HepG2 (cell line): ENCODE data around the gene CSN3. TPM values are rescaled to one million over a fixed set of nuclear protein-coding genes. Genes with fewer than 3 reads are reported as not detected.

Experiments
- GATAD2A ChIP-seq: IDR thresholded peaks from 2 replicates; pipeline ENCODE4 v1.6.1; 2016
- HDAC2 ChIP-seq: sonication (generic); formaldehyde crosslinking; IDR thresholded peaks from 2 replicates; pipeline ENCODE4 v1.4.0; 2020; ENCODE audit warnings: missing genetic modification reagents
- SP5 ChIP-seq: IDR thresholded peaks from 2 replicates; pipeline ENCODE4 v1.6.1; 2016; ENCODE audit warnings: low read depth, borderline replicate concordance
- SSRP1 ChIP-seq: IDR thresholded peaks from 2 replicates; pipeline ENCODE4 v1.6.1; 2016; ENCODE audit warnings: control low read depth
- ZNF558 ChIP-seq: sonication (generic); formaldehyde crosslinking; IDR thresholded peaks from 2 replicates; pipeline ENCODE4 v1.9.0; 2022; ENCODE audit warnings: mild to moderate bottlenecking, missing genetic modification reagents, borderline replicate concordance
- ZNF644 ChIP-seq: IDR thresholded peaks from 2 replicates; pipeline ENCODE4 v1.6.1; 2016; ENCODE audit warnings: low read depth
- polyA plus RNA-seq, 8 experiments: library from polyadenylated mRNA; depleted of rRNA in 3 of 8; stranded (reverse) in 7 of 8; unstranded in 1 of 8; fragments of >200 nt; fragmentation: Illumina TruSeq in 4 of 8; extraction: Trizol in 4 of 8; gene quantifications; 2 replicates each; pipeline versions ENCODE4 v1.2.1 to v1.2.3, GENCODE V29; 2011 to 2016; ENCODE audit warnings: low read depth in 4 of 8, missing spikeins in 1 of 8, mixed read lengths in 1 of 8; ENCODE audit not compliant: insufficient read depth in 1 of 8
- total RNA-seq, 5 experiments: library from RNA; depleted of rRNA; stranded (reverse); fragments of >200 nt; fragmentation: Illumina TruSeq; extraction: Trizol; gene quantifications; 2 replicates each; pipeline ENCODE4 v1.2.3, GENCODE V29; 2016; ENCODE audit warnings: low read depth in 1 of 5
- TF ChIP-seq, protein P1 (sequence below): sonication (generic); formaldehyde crosslinking; IDR thresholded peaks from 2 replicates; pipeline ENCODE4 v1.4.0; 2020; ENCODE audit warnings: missing genetic modification reagents, borderline replicate concordance
- TF ChIP-seq, protein P2 (sequence below): sonication (generic); formaldehyde crosslinking; IDR thresholded peaks from 2 replicates; pipeline ENCODE4 v1.5.1; 2020; ENCODE audit warnings: missing genetic modification reagents, mild to moderate bottlenecking, borderline replicate concordance

CSN3 gene
- total and polyA plus RNA-seq, 2 of the 13 experiments (the other 11 are each of a cell fraction or from before 2014, with no cell fraction given): not detected

DNA sequence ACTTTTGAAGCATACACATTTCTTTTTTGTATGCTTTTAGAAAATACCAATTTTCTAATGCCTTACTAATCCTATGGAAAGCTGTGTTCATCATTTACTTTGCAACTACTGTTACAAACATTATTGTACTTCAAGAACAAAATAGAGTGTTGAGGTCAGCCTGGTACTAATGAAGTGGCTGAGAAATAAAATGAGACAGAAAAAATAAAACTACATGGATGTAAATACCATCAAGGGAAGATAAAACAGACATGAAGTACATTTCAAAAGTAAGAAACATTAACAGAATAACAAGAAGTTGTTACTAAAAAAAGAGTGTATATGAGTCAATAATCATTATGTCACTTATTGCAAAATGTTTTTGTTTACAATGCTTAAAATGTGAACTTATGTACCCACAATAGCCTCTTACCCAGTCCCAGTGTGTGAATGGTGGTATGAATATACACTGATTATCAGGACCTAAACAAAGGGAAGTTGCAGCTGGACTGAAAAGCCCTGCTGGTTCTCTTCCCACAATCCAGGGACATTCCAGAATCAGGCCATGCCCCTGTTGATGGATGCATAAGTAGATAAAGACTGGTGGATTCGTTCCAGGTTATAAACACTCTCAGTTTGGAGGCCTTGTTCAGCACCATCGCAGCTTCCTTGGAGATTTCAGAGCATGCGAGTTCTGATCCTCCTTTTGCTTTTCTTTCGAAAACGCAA lies 2.4 kb upstream of the CSN3 start (continued):
- no peak for TF ChIP-seq SP5 (CRISPR knock-in tag)
- TF ChIP-seq, protein P1, sequence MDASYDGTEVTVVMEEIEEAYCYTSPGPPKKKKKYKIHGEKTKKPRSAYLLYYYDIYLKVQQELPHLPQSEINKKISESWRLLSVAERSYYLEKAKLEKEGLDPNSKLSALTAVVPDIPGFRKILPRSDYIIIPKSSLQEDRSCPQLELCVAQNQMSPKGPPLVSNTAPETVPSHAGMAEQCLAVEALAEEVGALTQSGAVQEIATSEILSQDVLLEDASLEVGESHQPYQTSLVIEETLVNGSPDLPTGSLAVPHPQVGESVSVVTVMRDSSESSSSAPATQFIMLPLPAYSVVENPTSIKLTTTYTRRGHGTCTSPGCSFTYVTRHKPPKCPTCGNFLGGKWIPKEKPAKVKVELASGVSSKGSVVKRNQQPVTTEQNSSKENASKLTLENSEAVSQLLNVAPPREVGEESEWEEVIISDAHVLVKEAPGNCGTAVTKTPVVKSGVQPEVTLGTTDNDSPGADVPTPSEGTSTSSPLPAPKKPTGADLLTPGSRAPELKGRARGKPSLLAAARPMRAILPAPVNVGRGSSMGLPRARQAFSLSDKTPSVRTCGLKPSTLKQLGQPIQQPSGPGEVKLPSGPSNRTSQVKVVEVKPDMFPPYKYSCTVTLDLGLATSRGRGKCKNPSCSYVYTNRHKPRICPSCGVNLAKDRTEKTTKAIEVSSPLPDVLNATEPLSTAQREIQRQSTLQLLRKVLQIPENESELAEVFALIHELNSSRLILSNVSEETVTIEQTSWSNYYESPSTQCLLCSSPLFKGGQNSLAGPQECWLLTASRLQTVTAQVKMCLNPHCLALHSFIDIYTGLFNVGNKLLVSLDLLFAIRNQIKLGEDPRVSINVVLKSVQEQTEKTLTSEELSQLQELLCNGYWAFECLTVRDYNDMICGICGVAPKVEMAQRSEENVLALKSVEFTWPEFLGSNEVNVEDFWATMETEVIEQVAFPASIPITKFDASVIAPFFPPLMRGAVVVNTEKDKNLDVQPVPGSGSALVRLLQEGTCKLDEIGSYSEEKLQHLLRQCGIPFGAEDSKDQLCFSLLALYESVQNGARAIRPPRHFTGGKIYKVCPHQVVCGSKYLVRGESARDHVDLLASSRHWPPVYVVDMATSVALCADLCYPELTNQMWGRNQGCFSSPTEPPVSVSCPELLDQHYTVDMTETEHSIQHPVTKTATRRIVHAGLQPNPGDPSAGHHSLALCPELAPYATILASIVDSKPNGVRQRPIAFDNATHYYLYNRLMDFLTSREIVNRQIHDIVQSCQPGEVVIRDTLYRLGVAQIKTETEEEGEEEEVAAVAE (CRISPR knock-in tag): no peak
- TF ChIP-seq SSRP1 (CRISPR knock-in tag): no peak
- TF ChIP-seq HDAC2 (CRISPR knock-in tag): no peak
- 0 out of 2 replicates have a peak, but pooled peaks have one; percentile 13 for TF ChIP-seq GATAD2A (CRISPR knock-in tag)
- TF ChIP-seq, protein P2, sequence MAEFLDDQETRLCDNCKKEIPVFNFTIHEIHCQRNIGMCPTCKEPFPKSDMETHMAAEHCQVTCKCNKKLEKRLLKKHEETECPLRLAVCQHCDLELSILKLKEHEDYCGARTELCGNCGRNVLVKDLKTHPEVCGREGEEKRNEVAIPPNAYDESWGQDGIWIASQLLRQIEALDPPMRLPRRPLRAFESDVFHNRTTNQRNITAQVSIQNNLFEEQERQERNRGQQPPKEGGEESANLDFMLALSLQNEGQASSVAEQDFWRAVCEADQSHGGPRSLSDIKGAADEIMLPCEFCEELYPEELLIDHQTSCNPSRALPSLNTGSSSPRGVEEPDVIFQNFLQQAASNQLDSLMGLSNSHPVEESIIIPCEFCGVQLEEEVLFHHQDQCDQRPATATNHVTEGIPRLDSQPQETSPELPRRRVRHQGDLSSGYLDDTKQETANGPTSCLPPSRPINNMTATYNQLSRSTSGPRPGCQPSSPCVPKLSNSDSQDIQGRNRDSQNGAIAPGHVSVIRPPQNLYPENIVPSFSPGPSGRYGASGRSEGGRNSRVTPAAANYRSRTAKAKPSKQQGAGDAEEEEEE (CRISPR knock-in tag): no peak
- TF ChIP-seq ZNF644 (CRISPR knock-in tag): 0 out of 2 replicates have a peak, but pooled peaks have one; percentile 16
- no peak for TF ChIP-seq ZNF558 (CRISPR knock-in tag)
